Panc1 (cell line): ENCODE measurements around the gene STRIP1. TPM values are rescaled to one million over a fixed set of nuclear protein-coding genes. Genes with fewer than 3 reads are reported as not detected.

Source experiments
- ATAC-seq: fragments of 200-7000 bp; cut with Tn5 transposase; 2 replicates; pipeline ENCODE4 v1.9.1; 2020; ENCODE audit warnings: mild to moderate bottlenecking, moderate library complexity
- BruUV-seq: library from RNA; stranded (reverse); fragments of 400-500 nt; replicated peaks from 2 replicates; lab custom pipeline; 2021; lab: Mats Ljungman, UMichigan
- CTCF ChIA-PET: fragments of 300-600 bp; sonication (Branson Sonifier 250); formaldehyde crosslinking; loops from one replicate; lab custom pipeline; 2022; ENCODE audit warnings: antibody characterized with exemption; lab: Charles Lee
- POLR2A ChIA-PET: fragments of 300-600 bp; sonication (Branson Sonifier 250); formaldehyde crosslinking; loops from one replicate; lab custom pipeline; 2022; ENCODE audit warnings: antibody characterized with exemption; lab: Charles Lee
- DNase-seq: peaks from one replicate; pipeline ENCODE4 v3.0.0-alpha.2; 2010; ENCODE audit warnings: low read depth, low spot score
- H3K27ac ChIP-seq: 2 replicates; pipeline ENCODE4 v1.5.1; 2011; ENCODE audit warnings: mild to moderate bottlenecking, low read length, inconsistent platforms
- H3K27me3 ChIP-seq: fragments of 200-500 bp; sonication (Bioruptor generic); 2 replicates; pipeline ENCODE4 v1.6.0; 2014; ENCODE audit warnings: low read length, inconsistent platforms; ENCODE audit not compliant: control insufficient read depth, insufficient read depth
- H3K36me3 ChIP-seq: fragments of 200-500 bp; sonication (Bioruptor generic); 2 replicates; pipeline ENCODE4 v1.5.1; 2014; ENCODE audit warnings: inconsistent platforms, mild to moderate bottlenecking, low read length, moderate library complexity; ENCODE audit not compliant: control insufficient read depth, insufficient read depth
- H3K4me1 ChIP-seq: 2 replicates; pipeline ENCODE4 v1.5.1; 2011; ENCODE audit warnings: inconsistent platforms, mild to moderate bottlenecking, low read length, moderate library complexity; ENCODE audit not compliant: control insufficient read depth, insufficient read depth
- H3K4me3 ChIP-seq, 2 experiments: 2 replicates each; pipeline ENCODE4 v1.5.1; 2011 to 2012; ENCODE audit warnings: low read depth in 2 of 2, low read length in 2 of 2, mild to moderate bottlenecking in 2 of 2, inconsistent platforms in 1 of 2, moderate library complexity in 1 of 2
- H3K9me3 ChIP-seq: fragments of 200-500 bp; sonication (Bioruptor generic); 2 replicates; pipeline ENCODE4 v1.5.1; 2014; ENCODE audit warnings: low read depth, mild to moderate bottlenecking, inconsistent platforms, low read length, moderate library complexity; ENCODE audit not compliant: control insufficient read depth, insufficient read depth
- POLR2AphosphoS5 ChIP-seq: IDR thresholded peaks from 2 replicates; pipeline ENCODE4 v1.6.1; 2012; ENCODE audit warnings: mild to moderate bottlenecking, low read depth, low read length, moderate library complexity
- REST ChIP-seq, 2 experiments: IDR thresholded peaks; 2 replicates each; pipeline ENCODE4 v1.6.1; 2011 to 2012; ENCODE audit warnings: low read depth in 2 of 2, control low read depth in 1 of 2, low read length in 1 of 2, mild to moderate bottlenecking in 1 of 2, moderate library complexity in 1 of 2; ENCODE audit not compliant: insufficient read depth in 1 of 2
- SIN3A ChIP-seq: IDR thresholded peaks from 2 replicates; pipeline ENCODE4 v1.6.1; 2012; ENCODE audit warnings: low read depth, mild to moderate bottlenecking, low read length, moderate library complexity, borderline replicate concordance; ENCODE audit not compliant: insufficient read depth
- TCF7L2 ChIP-seq: IDR thresholded peaks from 2 replicates; pipeline ENCODE4 v1.6.1; 2011; ENCODE audit warnings: mild to moderate bottlenecking, low read depth, low read length, inconsistent platforms
- in situ Hi-C: cut with HindIII; loops from 2 replicates; pipeline ENCODE4 v1.10.0; 2016; ENCODE audit warnings: low sequenced_read_pairs, low pct_unique_long_range_greater_than_20kb
- intact Hi-C: fragments of 100-400 bp; cut with micrococcal nuclease; formaldehyde crosslinking; loops from one replicate; pipeline ENCODE4 v1.10.0; 2022; ENCODE audit not compliant: unreplicated experiment
- total RNA-seq: library from RNA; stranded (reverse); gene quantifications from one replicate; pipeline ENCODE4 v1.2.1, GENCODE V29; 2021; ENCODE audit not compliant: unreplicated experiment
- TF ChIP-seq, protein P1 (sequence below): fragments of 450-650 bp; IDR thresholded peaks from 2 replicates; pipeline ENCODE4 v1.5.1; 2017; ENCODE audit warnings: mild to moderate bottlenecking

Gene STRIP1
- total RNA-seq, 1 experiment from 2014 or later, result 26.1 TPM

- peaks cover 9% of the 10 kb centered on the region for H3K36me3 ChIP-seq
- peaks cover 47% of the 10 kb centered on the region for H3K4me1 ChIP-seq
- BruUV-seq, result no TSS peak
- in situ Hi-C loops, result no loop called here
- no peaks in the 10 kb centered on the region for H3K27me3 ChIP-seq
- no peaks in the 10 kb centered on the region for H3K9me3 ChIP-seq
- CTCF ChIA-PET, result interaction anchor here (0.6 to 2.9 kb wide), 2 partner anchors 27 to 209 kb away, joined by 4 to 53 read pairs; no protein-coding TSS in a partner anchor
- no peak for DNase-seq
- peak overlapping the region; percentile 91 for H3K27ac ChIP-seq
- TF ChIP-seq SIN3A, result no peak
- intact Hi-C loops, result loop anchor here (10.0 kb wide), 1 partner anchor 441 kb away; the partner anchor contains the start of gene GNAI3
- H3K4me3 ChIP-seq, result peak overlapping the region; percentile 88 to 90
- POLR2A ChIA-PET, result no interaction called here
- ATAC-seq, result no peak
Observed at GRCh38 chr1:109986054-109986444, 48.4 kb upstream of the STRIP1 start.

- CTCF ChIA-PET, result no interaction called here
- Histone ChIP-seq H3K27me3 (no peaks in the 10 kb centered on the region), H3K9me3 (no peaks in the 10 kb centered on the region), H3K4me1 (peaks cover 27% of the 10 kb centered on the region), H3K36me3 (peaks cover 9% of the 10 kb centered on the region), H3K4me3 (peak overlapping the region; percentile 88 to 90), H3K27ac (peak overlapping the region; percentile 91)
- intact Hi-C loops, result loop anchor here (10.0 kb wide), 1 partner anchor 444 kb away; the partner anchor contains the start of gene GNAI3
- POLR2A ChIA-PET, result no interaction called here
- BruUV-seq, result no TSS peak
- in situ Hi-C loops, result no loop called here
- no peak for DNase-seq
- ATAC-seq, result no peak
- TF ChIP-seq, protein P1, sequence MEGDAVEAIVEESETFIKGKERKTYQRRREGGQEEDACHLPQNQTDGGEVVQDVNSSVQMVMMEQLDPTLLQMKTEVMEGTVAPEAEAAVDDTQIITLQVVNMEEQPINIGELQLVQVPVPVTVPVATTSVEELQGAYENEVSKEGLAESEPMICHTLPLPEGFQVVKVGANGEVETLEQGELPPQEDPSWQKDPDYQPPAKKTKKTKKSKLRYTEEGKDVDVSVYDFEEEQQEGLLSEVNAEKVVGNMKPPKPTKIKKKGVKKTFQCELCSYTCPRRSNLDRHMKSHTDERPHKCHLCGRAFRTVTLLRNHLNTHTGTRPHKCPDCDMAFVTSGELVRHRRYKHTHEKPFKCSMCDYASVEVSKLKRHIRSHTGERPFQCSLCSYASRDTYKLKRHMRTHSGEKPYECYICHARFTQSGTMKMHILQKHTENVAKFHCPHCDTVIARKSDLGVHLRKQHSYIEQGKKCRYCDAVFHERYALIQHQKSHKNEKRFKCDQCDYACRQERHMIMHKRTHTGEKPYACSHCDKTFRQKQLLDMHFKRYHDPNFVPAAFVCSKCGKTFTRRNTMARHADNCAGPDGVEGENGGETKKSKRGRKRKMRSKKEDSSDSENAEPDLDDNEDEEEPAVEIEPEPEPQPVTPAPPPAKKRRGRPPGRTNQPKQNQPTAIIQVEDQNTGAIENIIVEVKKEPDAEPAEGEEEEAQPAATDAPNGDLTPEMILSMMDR, result no peak
- TF ChIP-seq REST (IDR thresholded peaks at IDR 0.05; ENCODE audit: insufficient read depth in 1 of 2, low read depth in 2 of 2, low read length in 1 of 2), result no peak
- TF ChIP-seq POLR2AphosphoS5, result peak; percentile 21; the same call in 1 of the 2 replicates
- no peak for TF ChIP-seq TCF7L2
- no peak for TF ChIP-seq SIN3A
Observed at GRCh38 chr1:109988349-109988914, 46.0 kb upstream of the STRIP1 start.
